GM18870 (cell line): ENCODE results near the gene NOTCH2NLA.
"Not testable (repeated sequence)": the region's sequence is repeated elsewhere in the genome, so short reads cannot be mapped to it uniquely, and the experiment has no call there.

Experiments used
- ATAC-seq: cut with Tn5 transposase; IDR thresholded peaks from one replicate; pipeline ENCODE4 v1.9.1; 2021; ENCODE audit warnings: moderate library complexity; ENCODE audit not compliant: unreplicated experiment

The NOTCH2NLA gene

DNA sequence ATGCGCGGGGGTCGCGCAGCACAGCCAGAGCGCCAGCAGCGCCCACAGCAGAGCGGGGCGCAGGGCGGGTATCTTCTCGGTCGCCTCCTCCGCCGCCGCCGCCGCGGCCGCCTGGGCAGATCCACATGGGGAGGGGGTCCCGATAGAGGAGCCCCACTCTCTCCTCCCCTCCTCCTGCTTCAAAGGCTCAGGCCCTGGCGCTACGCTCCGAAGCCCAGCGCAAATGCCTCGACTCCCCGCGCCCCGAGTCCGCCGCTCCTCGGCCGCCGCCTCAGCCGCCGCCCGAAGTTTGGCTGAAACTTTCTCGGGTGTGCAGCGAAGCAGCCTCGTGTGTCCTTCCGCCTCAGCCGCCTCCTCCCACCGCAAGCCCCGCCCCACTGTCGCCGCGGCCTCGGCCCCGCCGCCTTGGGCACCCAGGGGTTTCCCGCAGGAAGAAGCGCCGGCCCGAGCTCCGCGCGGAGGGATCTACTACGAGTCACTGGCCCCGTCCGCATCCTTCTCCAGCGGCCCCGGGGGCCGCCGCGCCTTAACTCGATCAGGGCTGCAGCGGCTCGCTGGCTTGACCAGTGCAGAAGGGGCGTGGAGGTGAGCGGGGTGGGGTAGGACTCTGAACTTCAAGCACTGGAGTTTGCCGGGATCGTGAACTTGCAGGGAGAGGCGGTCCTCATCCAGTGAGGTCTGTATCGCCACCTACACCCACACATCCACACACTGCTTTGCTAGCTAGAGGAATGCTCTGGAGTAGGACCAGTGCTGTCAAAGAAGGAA, at the start of gene NOTCH2NLA:
TSS of gene NOTCH2NLA (minus strand) at position 312 of the 768 bp plus-strand sequence. CDS start 39,684 bp downstream, outside the sequence.
- not testable (repeated sequence) for ATAC-seq

DNA sequence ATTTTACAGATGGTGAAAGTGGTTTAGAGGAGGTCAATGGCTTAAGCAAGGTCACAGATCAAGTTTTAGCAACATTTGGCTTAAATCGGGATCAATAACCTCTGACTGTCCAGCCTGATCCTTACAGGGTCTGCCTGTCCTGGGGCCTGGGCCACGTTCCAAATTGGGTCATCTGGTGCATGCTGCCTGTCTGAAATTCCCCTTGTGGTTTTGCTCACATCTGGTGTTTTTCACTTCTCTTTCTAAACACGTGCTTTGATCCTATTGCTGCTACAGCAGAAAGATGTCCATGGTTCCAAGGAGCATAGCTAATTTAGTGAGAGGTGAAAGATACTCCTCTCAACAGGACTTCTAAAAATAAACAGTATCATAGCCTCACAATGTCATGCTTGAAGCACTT, 49.5 kb upstream of the NOTCH2NLA start:
- peak; percentile 69 for ATAC-seq

DNA sequence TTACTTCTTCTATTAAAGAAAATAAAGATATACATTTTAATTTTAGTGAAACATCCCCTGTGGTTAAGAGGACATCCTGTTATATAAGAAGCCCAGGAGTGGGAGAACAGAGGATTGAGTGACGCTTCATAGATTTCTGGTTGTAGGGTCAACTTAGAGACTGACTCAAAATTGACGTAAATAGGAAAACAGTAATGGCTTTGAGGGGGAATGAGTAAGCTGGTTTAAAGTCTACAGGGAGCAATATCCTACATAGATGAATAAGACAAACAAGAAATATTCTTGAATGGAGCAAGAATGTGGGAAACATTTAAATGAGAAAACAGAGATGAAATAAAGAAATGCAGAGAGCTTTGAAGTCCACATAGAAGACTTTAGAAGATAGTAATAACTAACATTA, 48.3 kb upstream of the NOTCH2NLA start:
- not testable (repeated sequence) for ATAC-seq

DNA sequence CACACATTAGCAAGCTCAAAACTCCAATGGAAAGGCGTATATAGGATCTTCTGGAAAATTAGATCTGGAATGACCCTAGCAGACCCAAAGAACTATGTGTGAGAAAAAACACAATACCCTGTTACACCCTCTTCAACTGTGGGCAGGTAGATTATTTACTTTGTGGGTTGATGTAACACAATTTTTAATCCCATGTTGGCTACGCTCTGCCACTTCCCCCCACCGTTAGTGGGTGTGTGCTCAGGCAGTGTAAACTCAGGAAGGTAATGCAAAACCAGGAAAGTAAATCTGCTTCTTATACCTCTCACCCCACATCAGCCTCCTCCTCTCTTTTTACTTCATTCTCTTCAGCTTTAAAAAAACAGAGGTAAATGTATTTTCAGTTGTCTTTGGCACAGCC, 45.3 kb upstream of the NOTCH2NLA start:
- ATAC-seq, result not testable (repeated sequence)

DNA sequence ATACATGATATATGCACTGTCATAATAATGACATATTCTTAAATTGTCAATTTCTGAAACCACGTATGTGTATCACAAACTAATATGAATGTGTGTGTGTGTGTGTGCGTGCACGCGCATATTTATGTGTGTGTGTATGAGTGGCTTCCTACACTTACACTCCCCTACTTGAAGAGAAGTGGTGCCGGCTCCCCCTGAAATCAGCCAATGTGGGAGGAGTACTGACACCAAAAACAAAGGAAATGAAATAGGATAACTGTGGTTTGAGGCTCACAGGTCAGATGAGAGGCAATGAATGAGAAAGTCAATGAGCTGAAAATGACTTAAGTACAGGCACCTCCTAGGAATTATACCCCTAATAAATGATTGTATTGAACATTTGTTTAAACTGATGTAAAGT, 44.4 kb upstream of the NOTCH2NLA start:
- ATAC-seq, result not testable (repeated sequence)

DNA sequence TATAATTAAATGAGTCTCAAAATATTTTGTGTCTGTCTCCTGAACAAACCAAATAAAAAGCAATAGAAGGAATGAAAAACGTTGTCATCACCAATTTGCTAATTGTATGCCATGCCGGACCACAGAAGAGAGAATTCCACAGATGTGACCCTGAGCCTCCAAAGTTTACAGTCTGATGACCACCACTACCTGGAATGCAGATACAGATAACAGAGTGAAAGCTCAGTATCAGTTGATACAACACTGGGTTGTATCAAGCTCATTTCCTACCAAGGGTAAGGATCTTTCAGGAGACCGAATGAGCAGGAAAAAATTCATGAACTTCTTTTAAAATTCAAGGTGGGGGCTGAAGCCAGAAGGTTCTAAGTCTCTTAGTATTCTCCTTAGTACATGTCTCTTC, 43.9 kb upstream of the NOTCH2NLA start:
- ATAC-seq, result not testable (repeated sequence)

DNA sequence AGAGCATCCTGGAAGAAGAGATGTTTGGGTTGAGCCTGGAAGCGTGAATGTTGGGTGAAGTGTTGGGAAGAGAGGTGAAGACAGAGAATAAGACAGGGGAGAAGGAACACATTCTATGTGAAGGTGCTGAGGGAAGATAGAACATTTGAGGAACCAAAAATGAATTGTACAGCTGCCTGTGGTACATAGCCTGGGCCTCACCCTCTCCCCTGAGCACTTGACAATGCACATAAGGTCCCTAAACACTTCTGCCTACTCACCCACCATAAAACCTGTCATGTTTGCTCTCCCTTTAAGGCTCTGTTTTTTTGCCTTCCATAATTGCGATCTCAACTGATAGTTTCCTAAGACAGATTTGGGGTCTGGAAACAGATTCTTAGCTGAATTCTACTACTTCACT, 43.2 kb upstream of the NOTCH2NLA start:
- ATAC-seq, result not testable (repeated sequence)

DNA sequence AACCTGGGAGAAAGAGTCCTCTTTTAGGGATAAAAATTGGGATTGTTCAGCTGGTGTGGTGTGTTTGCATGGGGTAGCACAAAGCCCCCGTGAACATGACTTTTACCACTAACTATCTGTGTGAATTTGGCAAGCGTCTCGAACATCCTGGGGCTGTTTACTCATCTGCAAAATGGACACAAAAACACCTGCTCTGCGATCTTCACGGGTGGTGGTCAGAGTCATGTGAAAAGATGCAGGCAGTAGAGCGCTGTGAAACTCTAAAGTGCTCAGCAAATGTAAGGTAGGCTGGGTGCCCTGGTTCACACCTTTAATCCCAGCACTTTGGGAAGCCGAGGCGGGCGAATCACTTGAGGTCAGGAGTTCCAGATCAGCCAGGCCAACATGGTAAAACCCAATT, 41.3 kb upstream of the NOTCH2NLA start:
- not testable (repeated sequence) for ATAC-seq

DNA sequence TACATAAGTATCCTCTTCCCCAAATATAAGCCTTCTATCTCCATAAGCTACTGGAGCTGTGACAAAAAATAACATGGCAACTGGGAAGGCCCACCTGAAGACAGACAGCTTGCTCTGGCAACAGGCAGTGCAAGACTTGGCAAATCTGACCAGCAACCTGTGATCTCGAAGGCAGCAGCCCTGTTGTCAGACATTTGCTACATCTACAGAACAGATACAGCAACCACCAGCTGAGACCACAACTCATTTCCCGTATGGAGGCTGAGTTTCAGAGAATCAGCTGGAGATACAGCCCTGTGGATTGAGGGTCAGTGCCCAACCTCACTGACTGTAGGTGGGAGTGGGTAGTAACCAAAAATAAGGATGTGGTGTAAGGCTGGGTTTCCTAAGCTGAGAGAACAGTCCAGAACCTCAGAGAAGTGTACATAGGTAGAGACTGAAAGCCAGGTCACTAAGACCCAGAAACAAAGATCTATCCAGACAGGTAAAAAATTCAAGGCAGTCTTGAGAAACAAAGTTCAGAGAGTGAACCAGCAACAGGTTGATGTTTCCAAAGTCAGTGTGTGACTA, 37.4 kb upstream of the NOTCH2NLA start:
- ATAC-seq, result not testable (repeated sequence)

DNA sequence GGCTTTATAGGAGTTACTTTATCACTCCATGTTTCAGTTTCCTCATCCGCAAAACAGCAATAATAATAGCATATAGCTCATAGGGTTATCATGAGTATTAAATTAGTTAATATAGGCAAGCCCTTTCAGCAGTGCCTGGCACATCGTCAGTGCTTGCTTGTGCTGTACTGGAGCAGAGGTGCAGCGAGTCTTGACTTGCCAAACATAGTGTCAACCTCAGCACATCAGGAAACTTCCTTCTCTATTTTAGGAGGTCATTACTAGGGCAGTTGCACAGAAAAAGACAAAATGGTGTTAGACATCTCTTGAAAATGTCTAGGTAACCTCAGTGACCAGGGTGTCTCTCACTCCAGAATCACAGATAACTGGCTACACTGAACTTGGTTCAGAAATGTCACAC, 35.9 kb upstream of the NOTCH2NLA start:
- not testable (repeated sequence) for ATAC-seq

DNA sequence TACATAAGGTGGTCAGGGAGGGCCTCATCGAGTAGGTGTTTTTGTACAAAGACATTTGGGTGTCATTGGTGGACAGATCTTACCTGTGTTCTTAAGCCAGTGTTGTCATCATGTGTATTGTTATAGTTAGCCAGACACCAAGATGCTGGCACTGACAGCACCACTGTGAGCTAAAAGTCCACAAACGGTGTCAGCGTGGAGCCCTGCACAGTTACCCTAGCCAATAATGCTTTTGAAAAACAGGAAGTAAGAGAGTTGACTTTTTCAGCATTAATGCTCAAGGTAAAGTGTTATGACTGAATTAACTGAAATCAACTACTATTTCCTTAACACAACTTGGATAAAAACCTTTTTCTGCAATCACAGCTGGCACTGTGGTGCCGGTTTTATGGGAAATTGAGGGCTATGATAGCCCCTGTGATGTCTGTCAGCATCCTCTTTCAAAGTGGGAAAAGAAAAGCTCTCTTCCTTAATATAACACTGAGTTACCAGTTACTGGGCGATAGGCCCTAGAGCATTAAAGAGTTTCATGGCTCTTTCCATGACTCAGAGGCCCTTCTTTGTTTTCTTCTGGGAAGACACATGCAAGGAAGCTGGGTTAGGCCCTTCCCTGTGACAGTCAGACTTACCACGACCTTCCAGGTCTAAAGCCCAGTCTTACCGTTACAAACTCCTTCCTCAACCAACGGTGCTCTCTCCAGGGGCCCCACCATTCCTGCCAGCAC, 31.3 kb upstream of the NOTCH2NLA start:
- not testable (repeated sequence) for ATAC-seq

DNA sequence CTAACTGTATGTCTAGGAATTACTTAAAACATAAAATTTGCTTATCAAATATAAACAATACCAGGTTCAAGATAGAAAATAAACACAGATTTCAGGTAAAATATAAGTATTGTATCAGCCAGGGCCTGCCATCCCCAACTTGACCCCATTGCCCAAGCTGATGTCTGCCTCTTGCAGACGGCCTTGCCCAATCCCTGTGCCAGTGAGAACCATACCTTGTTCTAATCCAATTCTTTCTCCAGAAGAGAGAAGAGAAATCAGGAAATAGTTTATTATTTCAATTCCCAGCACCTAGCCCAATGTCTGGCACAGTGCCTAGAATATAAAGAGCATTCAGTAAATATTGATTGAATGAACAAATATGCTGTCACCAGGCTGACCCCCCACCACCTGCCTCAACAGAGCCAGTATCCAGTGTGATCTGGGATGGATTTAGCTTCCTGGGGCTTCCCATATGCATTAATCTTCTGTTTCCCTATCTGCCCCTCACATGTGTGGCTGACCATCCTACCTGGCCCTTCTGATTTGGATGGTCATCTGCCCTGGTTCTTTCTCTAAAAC, 29.3 kb upstream of the NOTCH2NLA start:
- not testable (repeated sequence) for ATAC-seq

DNA sequence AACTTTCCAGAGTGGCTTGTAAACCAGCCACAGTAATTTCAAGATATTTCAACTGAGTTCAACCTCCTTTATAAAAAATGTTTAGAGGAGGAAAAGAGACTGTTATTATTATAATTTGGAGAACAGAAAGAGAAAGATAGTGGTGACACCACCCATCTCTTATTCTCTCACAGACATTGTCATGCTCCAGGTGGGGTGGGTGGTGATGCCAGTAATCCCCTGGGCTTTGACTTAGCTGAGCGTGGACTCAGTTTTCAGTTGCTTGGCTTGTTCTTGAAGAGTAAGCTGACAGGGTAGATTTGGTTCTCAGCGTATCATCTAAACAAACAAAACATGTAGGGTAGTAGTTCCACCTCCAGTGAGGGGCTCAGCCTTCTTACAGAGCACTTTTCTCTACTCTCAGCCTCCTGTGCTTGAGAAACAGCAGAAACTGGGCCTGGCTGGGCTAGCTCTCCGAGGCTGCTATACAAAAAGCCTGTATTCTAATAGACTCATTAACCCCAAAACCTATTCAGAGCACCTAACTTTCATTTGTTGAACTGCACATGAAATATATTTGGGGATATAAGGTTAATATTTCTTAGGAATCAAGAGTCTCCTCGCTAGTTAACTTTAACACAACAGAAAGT, 25.9 kb upstream of the NOTCH2NLA start:
- not testable (repeated sequence) for ATAC-seq

DNA sequence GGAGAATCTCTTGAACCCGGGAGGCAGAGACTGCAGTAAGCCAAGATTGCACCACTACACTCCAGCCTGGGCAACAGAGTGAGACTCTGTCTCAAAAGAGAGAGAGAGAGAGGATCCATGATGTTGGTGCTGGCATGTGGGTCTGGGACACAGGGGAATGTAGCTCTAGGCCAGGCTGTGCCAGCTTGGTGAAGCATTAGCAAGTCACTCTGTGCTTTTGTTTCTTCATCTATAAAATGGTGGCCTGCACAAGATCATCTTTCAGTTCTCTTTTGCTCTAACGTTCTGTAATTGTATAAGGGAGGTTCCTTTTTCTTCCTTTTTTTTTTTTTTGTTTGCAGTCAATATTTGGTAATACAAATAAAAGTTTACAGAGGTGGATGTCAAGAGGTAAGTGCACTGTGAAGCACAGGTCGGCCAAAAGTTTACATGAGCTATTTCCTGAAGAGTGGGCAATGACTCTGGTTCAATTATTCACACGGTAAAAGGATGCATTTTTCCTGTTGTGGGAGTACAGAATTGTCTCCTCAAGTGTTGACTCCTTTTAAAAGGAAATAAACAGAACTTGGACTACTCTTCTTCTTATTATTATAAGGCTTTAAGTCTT, 24.5 kb upstream of the NOTCH2NLA start:
- not testable (repeated sequence) for ATAC-seq

DNA sequence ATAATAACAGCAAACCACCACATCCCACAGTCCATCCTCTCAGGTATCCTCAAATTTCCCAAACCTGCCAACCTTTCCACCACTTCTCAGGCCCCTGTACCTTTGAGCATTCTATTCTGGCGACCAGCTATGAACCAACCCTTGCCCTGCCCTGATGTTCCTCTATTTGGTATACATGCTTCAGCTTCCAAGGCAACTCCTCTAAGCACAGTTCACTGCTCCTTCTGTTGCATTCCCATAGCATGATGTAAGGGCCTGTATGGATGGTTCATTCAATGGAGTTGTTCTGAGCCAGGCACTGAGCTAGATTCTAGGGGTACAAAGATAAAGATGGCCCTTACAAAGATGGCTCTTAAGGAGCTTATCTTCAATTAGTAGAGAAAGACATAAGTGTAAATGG, 22.7 kb upstream of the NOTCH2NLA start:
- not testable (repeated sequence) for ATAC-seq

DNA sequence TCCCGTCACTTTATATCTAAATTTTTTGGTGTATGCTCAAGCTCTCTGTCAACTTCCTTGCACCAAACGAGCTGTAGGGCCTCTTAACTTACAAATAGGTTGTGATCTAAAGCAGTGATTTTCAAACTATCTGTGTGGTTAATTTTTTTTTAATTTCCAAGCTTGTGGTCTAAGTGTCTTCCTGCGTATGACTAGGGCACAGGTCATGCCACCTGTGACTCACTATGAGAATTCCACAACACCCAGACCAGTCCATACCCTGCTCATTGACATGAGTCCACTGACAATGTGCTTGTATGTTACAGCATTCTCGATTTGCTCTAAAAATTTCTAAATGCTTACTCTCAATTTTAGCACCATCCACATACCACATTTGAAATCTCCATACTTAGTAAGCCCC, 19.8 kb upstream of the NOTCH2NLA start:
- ATAC-seq, result not testable (repeated sequence)

DNA sequence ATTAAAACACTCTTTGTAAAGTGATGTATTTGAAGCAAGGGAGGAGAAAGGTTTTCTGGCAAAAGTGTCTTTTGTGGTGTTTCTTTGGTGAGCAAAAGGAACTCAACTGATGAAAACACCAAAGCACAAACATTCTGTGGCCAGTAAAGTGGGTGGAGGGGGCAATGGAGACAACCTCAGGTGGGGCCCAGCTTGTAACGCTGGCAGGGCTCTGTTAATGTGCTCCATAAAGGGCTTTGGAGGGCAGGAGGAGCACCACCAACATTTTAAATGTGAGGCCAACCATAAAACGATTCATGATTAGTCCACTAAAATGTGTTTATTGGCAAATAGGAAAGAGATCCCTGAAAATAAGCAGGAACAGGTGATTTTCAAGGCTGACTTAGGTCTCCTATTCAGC, 7.8 kb upstream of the NOTCH2NLA start:
- ATAC-seq, result not testable (repeated sequence)

DNA sequence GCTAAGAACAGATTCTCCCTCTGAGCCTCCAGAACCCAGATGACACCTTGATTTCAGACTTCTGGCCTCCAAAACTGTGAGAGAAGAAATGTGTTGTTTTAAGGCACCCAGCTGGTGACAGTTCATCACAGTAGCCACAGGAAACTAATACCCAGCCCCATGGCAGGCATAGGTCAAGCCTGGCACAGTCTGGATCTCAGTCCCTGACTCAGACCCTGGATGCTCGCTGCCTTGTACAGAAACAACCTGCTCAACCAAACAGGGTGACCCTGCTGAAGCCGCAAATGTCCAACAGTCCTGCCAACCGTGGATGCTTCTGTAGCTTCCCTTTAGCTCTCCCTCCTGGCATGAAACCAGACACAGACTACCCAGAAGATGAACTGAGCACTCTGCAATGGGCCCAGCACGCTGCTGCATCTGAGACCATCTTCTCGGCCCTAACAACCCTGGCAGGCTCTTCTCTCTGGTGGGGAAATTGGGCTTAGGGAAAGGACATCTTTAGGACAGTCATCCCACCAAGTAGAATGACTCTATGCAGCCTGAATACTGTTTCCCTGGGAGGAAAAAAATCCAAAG, 7.3 kb upstream of the NOTCH2NLA start:
- not testable (repeated sequence) for ATAC-seq

DNA sequence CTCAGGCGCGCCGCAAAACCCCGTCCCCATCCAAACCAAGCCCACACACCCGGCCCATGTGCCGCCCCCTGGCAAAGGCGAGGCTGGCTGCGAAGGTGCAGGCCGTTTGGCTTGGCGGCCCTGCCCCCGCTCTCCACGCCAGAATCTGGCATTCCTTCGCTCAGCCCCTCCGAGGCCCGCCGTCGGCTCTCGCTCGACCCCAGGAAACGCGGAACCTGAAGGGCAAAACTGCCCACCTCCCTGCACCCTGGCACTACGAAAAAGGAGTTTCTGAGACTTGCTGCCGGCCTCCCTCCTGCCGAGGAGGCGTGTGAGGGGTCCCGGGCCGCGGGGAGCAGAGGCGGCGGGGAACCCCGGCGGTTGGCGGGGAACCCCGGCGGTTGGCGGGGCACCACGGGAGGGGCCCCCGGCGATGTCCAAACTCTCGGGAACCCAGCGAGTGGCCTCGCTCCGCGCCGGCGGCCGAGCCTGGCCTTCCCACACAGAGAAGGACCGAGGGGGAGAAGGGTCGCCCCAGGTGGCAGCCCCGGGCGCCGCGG, 608 bp downstream of the NOTCH2NLA start:
- ATAC-seq, result not testable (repeated sequence)

DNA sequence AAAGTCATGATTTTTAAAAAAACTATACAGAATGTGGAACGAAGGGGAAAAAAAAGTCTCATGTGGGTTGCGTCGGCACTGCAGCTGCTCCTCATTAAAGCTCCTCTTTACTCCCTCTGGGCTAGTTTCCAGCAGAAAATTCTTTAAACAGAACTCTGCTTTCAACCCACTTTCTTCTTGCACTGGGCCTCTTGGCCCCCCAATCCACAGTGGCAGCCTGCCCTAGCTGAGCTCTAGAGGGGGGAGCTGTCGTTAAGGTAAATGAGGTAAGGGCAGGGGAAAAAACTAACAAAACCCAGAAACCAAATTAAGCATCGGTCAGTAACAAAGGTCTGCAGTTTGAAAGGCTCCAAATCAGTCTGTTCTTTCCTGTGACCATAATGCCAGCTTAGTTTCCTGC, 54.3 kb downstream of the NOTCH2NLA start:
- ATAC-seq, result not testable (repeated sequence)
